Skin of body (tissue), 2 donors: ENCODE measurements around the gene COL5A1. TPM values are rescaled to one million over a fixed set of nuclear protein-coding genes. Genes with fewer than 3 reads are reported as not detected.
"Not testable (repeated sequence)": the region's sequence is repeated elsewhere in the genome, so short reads cannot be mapped to it uniquely, and the experiment has no call there.

Experiments used
- DNase-seq: peaks from one replicate; lab custom pipeline; 2025; lab: John Stamatoyannopoulos, UW
- total RNA-seq: library from RNA; depleted of rRNA; stranded (reverse); fragments of >200 nt; gene quantifications from one replicate; pipeline ENCODE4 v1.2.3, GENCODE V29; 2014

Gene COL5A1
- total RNA-seq, 1 donor from 2014 or later = 349 TPM

DNA sequence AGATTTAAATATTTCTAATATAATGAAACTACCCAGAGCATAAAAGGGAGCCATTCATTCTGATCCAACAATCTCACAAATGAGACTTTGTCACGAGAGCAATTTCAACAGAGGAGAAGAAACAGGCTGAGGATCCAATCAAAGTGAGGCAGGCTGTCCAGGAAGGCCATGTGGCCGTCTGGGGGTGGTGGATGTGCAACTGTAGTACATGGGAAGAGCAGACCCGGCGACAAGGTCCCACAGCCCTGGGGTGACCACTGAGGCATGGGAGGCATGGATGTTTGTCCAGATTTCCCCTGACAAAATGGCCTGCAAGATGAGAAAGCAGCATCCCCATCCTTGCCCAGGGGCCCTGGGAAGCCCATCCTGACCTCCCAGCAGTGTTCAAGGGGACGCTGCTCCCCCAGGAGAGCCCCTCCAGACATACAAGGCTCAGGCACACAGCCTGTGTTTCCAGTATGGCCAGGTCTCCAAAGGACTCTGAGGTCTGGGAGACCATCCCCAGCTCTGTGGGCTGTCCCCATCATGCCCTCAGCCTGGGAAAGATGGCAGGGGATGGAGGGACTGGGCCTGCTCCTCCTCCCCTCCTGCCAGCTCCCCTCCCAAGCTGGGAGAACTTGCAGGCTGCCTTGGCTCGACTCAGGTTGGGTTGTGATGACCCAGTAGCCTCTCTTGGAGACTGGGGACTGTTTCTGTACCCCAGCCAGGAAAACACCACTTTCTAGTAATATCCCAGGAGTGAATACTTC lies 211.5 kb downstream of the COL5A1 start:
- no peak for DNase-seq

DNA sequence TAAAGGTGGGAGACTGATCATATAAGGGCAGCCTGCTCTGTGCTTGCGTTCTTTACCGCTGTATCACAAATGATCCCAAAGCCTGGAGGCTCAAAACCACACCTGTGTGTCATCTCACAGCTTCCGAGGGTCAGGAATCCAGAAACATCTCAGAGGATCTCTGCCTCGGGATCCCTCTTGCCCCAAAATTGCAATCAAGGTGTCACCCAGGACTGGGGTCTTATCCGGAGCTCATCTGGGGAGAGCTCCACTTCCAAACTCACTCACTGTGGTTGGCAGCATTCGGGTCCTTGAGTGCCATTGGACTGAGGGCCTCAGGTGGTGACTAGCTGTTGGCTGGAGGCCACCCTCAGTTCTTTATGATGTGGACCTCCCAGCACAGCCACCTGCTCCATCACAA lies 212.3 kb downstream of the COL5A1 start:
- DNase-seq = no peak

DNA sequence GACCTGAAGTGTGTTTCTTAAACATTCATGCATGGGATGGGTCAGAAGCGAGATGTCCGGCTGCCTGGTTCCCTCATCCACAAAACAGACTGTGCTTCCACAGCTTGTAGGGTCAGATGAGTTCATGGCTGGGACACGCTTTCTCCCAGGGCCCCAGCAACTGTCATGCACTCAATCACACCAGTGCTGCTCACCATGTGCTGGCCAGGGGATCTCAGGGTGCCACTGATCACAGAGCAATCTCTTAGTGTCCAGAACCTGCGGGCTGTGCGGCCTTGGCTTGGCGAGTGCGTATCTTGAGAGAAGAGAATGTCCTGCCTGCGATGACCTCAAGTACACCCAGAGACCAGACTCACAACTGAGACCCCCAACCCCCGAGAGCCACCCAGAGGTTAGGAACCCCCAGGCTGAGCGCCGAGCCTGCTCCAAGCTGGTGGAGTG lies 213.0 kb downstream of the COL5A1 start:
- DNase-seq = no peak

DNA sequence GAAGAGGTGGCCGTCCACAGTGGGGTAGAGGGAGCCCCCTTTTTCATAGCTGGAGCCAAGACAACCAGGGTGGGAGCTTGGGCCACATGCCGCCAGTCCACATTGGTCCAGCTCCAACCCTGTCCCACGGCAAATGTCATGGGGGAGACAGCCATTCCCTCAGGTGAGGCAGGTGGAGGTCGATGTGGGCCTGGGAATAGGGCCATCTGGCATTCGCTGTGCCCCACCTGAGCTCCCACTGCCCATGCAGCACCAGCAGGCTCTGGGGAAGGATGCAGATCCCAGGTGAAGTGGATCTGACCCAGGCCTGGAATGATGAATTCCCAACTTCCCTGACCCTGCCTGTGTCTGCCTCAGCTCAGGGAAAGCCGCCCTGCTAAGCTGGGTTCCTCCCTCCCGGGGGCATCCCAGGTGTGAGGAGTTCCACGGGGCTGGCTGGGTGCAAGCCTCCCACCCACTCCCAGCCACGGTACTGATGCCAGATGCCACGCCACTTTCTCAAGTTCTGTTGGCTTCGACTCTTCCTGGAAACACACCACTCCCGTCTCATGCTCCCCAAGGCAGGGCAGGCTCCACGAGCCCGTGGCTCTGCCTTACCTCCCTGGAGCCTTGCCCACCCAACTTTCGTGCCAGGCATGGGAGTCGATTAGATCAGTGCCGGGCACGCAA lies 213.8 kb downstream of the COL5A1 start:
- DNase-seq = no peak

DNA sequence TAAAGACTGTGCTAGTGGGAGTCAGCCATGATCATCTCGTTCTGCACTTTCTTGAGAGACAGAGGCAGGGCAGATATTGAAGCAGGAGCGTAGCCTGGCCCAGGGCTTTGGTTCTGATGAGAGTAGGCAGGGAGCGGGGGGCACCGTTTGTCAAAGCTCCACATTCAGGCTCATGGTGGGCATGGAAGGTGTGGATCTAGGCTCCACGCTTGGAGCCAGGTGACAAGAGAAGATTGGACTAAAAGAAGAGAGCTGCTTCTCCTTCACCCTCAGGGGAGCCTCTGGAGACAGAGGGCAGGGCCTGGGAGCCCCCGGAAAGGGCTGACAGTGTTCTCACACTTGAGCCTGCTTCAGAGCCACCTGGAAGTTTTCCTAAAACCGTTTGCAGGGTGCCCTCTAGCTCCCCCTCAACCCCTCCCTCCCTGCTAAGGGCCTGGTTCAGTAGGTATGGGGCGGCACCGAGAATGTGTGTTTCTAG lies 214.3 kb downstream of the COL5A1 start:
- no peak for DNase-seq

DNA sequence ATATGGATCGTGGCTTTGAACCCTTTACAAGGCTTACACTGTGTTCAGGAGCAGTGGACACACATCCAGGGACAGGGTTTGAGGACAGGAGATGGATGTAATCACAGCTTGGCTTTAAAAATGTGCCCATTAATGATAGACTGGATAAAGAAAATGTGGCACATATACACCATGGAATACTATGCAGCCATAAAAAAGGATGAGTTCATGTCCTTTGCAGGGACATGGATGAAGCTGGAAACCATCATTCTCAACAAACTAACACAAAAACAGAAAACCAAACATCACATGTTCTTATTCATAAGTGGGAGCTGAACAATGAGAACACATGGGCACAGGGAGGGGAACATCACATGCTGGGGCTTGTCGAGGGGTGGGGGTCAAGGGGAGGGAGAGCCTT lies 215.8 kb downstream of the COL5A1 start:
- DNase-seq = not testable (repeated sequence)

DNA sequence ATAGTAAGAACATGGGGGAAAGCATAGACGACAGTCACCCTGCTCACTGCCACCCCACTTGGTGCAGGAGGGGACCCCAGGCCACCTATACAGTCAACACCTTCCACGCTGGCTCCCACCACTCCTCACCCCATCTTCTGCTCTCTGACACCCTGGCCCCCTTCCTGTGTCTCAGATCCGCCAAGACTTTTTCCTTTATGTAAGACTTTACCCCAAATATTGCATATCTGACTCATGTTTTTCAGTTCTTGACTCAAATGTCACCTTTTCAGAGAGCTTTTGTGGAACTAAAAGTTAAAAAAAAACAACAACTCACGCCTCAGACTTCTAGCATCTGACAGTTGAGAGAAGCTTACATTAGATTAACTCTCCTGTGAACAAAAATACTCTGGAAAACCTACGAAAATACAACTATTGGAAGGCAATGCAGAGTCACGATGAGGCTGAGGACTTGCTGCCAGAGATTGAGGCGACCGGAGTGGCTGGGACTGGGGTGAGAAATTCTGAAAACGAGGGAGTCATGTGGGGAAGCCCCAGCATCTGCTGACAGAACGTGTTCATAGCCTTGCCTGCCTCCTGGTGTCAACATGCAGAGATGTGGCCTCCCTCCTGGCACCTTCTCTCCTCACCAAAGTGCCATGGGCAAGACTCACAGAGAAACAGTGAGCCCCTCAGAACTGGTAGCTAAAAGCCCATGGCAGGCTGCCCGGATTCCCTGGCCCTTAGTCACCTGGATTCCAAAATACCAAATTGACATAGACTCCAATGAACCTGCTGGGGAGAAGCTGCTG lies 216.6 kb downstream of the COL5A1 start:
- no peak for DNase-seq

DNA sequence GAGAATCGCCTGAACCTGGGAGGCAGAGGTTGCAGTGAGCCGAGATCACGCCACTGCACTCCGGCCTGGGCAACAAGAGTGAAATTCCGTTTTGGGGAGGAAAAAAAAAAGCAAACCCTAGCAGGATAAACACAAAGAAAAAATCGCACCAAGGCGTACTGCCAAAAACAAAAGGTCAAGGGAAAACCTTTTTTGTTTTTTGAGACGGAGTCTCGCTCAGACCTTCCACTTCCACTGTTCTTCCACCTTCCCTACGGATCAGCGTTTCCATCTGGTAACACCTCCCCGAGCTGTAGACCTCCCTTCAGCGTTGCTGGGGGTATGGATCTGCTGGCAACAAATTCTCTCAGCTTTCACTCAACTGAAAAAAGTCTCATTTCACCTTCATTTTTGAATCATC lies 218.9 kb downstream of the COL5A1 start:
- no peak for DNase-seq

DNA sequence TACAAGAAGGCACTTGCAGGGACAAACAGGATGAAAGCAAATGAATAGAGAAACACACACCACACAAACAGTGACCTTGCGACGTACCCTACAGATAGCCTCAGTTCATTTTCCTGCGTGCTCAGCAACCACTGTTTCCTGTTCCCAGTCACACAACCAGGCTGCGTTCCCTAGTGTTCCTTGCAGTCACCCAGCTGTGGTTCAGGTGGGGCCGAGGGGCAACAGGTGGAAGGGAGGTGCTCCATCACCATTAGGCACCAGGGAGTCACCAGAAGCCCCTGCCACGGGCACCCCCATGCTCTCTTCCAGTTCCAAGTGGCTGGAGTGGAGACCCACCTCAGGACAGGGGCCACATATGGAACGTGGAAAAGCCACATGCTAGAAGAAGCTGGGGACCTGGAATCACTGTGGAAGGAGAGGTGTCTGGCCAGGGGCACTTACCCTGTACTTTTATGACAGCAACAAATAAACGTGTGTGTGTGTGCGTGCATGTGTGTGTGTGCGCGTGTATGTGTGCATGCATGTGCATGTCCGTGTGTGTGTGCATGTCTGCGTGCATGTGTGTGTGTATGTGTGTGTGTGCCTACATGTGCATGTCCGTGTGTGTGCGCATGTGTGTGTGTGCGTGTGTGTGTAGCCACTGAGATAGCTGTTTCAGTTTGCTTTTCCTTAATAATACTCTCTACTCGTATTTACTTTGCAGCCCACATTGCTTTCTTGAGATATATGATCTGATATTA lies 220.2 kb downstream of the COL5A1 start:
- DNase-seq = no peak

DNA sequence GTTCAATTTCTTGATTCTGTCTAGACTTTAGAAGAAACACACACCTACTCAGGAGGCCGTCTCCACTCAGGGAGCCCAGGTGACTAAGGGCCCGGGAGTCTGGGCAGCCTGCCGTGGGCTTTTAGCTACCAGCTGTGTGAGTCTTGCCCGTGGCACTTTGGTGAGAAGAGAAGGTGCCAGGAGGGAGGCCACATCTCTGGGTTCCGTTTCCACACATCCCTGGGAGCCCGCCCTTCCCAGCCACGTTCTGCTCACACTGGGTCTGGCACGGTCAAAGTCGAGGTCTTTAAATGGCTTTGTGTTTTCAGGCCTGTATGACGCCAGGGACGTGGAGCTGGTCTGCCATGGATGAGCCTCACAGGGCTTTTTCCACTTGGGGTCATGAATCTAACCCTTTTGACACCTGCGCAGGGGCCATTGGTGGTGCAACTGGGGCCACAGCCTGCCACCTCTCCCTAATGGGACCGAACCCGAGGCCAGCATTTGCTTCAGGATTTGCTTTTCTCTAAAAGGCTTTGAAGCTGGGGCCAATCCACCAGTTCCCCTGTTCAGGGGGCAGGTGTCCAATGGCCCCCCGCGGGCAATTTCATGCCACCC lies 221.8 kb downstream of the COL5A1 start:
- no peak for DNase-seq

DNA sequence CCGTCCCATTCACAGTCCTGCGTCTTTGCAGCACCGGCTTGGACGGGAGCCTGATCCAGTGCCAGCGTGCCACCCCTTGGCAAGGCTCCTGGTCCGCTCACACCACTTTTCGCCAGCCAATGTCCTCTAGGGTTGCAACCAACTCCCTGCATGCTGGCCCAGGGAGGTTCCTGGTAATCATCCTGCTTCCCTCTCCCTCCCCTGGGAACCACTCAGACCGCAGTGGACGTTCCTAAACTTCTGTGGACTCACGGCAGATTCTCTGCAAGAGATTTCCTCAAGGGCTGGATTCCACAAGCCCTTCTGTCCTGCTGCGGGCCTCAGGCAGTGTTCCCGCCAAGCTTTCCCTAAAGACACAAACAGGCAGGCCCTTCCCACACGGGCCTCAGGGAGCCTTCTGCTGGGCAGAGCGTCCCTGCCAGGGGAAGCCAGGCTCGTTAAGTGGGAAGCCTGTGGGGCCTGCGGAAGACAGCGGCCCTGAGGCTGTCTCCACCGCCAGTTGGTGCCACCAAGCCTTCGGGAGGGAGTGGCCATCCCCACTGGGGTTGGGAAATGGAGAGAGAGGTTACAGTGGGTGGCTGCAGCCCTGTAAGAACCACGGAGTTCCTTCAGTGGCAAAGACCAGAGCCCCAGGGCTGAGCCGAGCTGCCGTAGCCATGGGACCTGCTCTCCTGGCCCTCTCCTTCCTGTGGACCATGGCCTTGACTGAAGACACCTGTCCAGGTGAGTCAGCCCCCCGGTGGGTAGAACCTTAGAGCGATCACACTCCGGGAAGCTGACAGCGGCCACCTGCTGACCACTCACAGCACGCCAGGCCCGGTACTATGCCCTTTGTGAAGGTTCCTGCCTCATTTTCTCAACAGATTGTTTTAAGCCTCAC lies 222.6 kb downstream of the COL5A1 start:
- DNase-seq = no peak

DNA sequence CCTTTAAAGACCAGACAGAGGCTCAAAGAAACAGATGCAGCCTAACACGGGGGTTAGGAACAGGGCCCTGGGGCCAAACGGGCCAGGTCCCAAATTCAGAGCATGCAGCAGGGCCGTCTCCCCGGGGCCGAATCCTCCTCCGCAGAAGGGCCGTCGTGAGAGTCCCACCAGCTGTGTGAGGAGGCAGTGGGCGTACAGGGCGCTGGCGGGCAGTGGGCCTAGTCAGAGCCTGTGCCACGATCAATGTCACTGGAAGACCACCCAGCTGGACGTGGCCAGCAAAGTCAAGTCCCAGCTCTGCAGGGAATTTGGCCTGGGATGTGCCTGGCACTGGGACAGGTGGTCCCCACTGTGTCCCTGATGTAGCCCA lies 223.2 kb downstream of the COL5A1 start:
- no peak for DNase-seq

DNA sequence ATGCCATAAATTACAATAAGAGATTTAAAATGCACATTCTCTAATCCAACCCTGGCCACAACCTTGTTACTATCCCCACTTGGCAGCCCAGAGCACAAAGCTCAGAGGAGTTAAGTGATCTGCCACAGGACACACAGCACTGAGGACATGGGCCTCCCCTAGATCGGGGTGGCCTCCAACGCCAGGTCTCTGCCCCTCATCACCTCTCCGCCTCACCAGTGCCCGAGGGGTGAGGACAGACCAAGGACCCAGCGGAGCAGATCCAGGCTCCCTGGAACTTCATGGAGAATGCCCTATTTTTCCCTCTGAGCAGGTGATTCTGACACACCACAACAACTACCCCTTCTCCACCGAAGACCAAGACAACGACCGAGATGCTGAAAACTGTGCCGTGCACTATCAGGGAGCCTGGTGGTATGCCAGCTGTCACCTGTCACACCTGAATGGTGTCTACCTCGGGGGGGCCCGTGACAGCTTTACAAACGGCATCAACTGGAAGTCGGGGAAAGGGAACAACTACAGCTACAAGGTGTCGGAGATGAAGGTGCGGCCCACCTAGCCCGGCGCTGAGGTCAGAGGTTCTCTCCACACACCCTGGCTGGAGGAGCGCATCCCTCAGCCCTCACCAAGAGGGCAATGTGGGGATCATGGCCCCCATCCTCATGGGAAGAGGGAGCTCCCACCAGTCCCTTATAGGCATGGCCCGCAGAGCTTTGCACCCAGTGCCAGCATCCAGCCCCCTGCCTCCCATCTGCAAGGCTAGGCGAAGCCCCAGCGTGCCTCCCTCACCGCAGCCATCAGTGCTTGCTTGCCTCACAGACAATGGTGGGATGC lies 226.5 kb downstream of the COL5A1 start:
- DNase-seq = no peak

DNA sequence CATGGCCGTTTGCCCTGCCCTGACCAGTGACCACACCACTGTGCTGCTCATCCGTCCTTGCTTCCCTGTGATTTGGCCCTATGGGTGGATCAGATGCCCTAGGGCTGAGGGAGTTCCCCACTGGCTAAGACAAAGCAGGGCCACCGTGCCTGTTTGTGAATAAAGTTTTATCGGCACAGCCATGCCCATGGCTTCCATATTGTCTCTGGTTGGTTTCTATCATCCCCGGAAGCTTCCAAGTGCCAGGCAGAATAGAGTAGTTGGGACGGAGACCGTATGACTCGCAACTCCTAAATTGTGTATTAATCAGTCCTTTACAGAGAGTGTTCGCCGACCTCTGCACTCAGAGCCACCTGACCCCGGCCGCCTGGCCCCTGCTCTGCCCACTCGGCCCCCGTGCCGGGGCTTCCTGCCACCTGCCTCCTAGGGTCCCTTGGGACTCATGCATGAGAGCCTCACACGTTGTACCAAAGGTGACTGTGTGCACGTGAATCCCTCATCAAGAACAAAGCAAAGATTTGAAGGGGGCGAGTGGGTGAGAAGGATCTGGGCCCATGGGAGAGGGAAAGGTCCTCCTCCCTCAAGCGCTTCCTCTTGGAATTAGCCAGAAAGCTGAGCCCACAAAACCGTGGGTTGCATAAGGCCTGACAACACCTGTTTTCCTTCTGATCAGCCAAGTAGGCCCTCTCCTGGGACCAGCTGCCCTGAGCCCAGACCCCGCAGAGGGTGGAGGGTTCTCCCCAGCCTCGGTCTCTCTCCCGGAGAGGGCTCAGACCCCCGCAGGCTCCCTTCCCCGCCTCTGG lies 227.3 kb downstream of the COL5A1 start:
- DNase-seq = no peak

DNA sequence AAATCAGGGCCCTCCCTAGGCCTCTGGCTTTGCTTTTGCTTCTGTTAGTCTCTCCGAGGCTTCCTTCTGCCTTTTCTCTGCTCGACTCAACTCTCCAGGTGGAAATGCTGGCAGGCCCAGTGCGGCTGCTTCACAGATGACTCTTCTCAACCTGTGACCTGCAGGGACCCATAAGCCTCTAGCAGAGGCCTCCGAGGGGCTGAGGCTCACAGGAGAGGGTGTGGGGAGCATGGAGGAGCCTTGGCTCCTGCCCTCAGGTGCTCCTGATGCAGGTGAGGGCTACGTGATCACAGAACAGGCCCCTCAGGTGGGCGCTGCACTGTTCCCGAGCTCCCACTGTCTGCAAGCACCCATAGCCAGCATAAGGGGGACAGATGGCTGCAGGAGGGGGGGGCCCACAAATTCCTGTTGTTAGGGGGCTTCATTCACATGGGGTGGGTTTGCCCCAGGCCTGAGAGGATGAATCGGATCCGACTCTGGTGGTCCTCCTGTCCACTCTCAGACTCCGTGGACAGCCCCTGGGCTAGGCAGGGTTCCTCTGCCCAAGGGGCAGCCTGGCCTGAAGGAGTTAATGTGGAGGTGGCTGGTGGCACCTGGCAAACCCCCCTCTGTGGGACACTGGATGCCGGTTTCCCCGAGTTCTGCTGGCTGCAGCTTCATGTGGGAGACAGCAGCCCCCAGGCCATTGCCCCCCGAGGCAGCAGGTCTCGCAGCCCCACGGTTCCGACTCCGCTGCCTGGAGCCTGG lies 228.1 kb downstream of the COL5A1 start:
- no peak for DNase-seq

DNA sequence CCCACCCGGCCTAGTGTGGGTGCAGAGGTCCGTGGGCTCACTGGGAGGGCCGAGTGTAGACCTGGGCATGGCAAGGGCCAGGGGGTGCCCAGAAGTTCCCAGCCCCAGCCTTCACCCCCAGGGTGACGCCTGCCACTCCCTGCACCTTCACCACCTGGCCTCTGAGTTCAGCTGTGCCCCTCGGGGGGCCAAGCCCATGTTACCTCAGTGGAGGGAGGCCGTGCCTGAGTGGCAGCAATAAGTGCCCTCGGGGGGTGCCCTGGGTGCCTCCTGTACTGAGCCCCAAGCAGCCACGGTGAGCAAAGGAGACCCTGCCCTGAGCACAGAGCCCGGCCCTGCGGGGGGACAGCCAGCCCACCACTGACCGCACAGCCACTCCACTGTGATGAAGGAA lies 228.7 kb downstream of the COL5A1 start:
- no peak for DNase-seq
